Neuronal stem cell (in vitro differentiated cells): ENCODE results near the gene RNASE7.

Source experiments
- DNase-seq: peaks from one replicate; pipeline ENCODE4 v3.0.0-alpha.2; 2013; ENCODE audit warnings: low spot score
- H2AFZ ChIP-seq: one replicate; pipeline ENCODE4 v1.6.1; 2013; ENCODE audit warnings: mild to moderate bottlenecking, low read length, inconsistent platforms
- H2AK5ac ChIP-seq: 2 replicates; pipeline ENCODE4 v1.6.1; 2013; ENCODE audit warnings: low read depth, mild to moderate bottlenecking, inconsistent platforms, low read length, moderate library complexity, mixed read lengths
- H2BK120ac ChIP-seq: 2 replicates; pipeline ENCODE4 v1.6.1; 2013; ENCODE audit warnings: low read depth, mild to moderate bottlenecking, inconsistent platforms, low read length, moderate library complexity, mixed read lengths
- H2BK12ac ChIP-seq: one replicate; pipeline ENCODE4 v1.6.1; 2013; ENCODE audit warnings: low read length, inconsistent platforms
- H2BK15ac ChIP-seq: 2 replicates; pipeline ENCODE4 v1.6.1; 2013; ENCODE audit warnings: mild to moderate bottlenecking, low read length, inconsistent platforms, mixed read lengths
- H2BK5ac ChIP-seq: one replicate; pipeline ENCODE4 v1.6.1; 2013; ENCODE audit warnings: inconsistent platforms, mild to moderate bottlenecking, low read length, moderate library complexity
- H3K14ac ChIP-seq: one replicate; pipeline ENCODE4 v1.6.1; 2013; ENCODE audit warnings: low read length, inconsistent platforms
- H3K18ac ChIP-seq: 2 replicates; pipeline ENCODE4 v1.6.1; 2013; ENCODE audit warnings: low read length, inconsistent platforms
- H3K23ac ChIP-seq: 2 replicates; pipeline ENCODE4 v1.6.1; 2013; ENCODE audit warnings: low read depth, mild to moderate bottlenecking, mixed read lengths, low read length, inconsistent platforms; ENCODE audit not compliant: poor library complexity
- H3K27ac ChIP-seq: replicated peaks from 3 replicates; pipeline ENCODE4 v1.5.1; 2013; ENCODE audit warnings: low read length, inconsistent platforms
- H3K27me3 ChIP-seq, 3 experiments: 2 replicates each; pipeline ENCODE4 v1.6.1; 2013; ENCODE audit warnings: low read length in 3 of 3, mild to moderate bottlenecking in 2 of 3, inconsistent platforms in 1 of 3, low read depth in 1 of 3, mixed read lengths in 1 of 3, moderate library complexity in 1 of 3; ENCODE audit not compliant: control insufficient read depth in 3 of 3, insufficient read depth in 3 of 3
- H3K36me3 ChIP-seq, 2 donors: replicated peaks in 1 of 2; 2 replicates each; pipeline ENCODE4 v1.6.1; 2013; ENCODE audit warnings: low read length in 2 of 2; ENCODE audit not compliant: control insufficient read depth in 2 of 2, insufficient read depth in 2 of 2
- H3K4ac ChIP-seq: 2 replicates; pipeline ENCODE4 v1.6.1; 2013; ENCODE audit warnings: inconsistent platforms, mild to moderate bottlenecking, low read length, moderate library complexity
- H3K4me1 ChIP-seq, 2 donors: 1 replicate in 1 of 2; 2 replicates in 1 of 2; pipeline ENCODE4 v1.6.1; 2013; ENCODE audit warnings: low read length in 2 of 2, low read depth in 1 of 2; ENCODE audit not compliant: control insufficient read depth in 2 of 2, insufficient read depth in 1 of 2
- H3K4me2 ChIP-seq: one replicate; pipeline ENCODE4 v1.6.1; 2013; ENCODE audit warnings: mild to moderate bottlenecking, low read length, inconsistent platforms; ENCODE audit not compliant: insufficient read depth, poor library complexity, severe bottlenecking
- H3K4me3 ChIP-seq, 2 donors: 2 replicates each; pipeline ENCODE4 v1.5.1; 2013; ENCODE audit warnings: low read length in 2 of 2, mild to moderate bottlenecking in 2 of 2, inconsistent platforms in 1 of 2, moderate library complexity in 1 of 2
- H3K79me1 ChIP-seq: one replicate; pipeline ENCODE4 v1.6.1; 2013; ENCODE audit warnings: low read depth, mild to moderate bottlenecking, inconsistent platforms, low read length, moderate library complexity
- H3K9ac ChIP-seq: one replicate; pipeline ENCODE4 v1.6.1; 2013; ENCODE audit warnings: mild to moderate bottlenecking, low read depth, low read length, inconsistent platforms; ENCODE audit not compliant: poor library complexity
- H3K9me3 ChIP-seq, 2 donors: replicated peaks in 1 of 2; 2 replicates each; pipeline versions ENCODE3 to v1.6.1; 2013; ENCODE audit warnings: low read length in 2 of 2, mild to moderate bottlenecking in 2 of 2, inconsistent platforms in 1 of 2, low read depth in 1 of 2, mixed read lengths in 1 of 2, moderate library complexity in 1 of 2; ENCODE audit not compliant: control insufficient read depth in 2 of 2, insufficient read depth in 1 of 2
- H4K8ac ChIP-seq: one replicate; pipeline ENCODE4 v1.6.1; 2013; ENCODE audit warnings: low read depth, mild to moderate bottlenecking, inconsistent platforms, low read length, moderate library complexity
- H4K91ac ChIP-seq: one replicate; pipeline ENCODE4 v1.6.1; 2013; ENCODE audit warnings: low read length, low read depth, mild to moderate bottlenecking, inconsistent platforms; ENCODE audit not compliant: poor library complexity
- WGBS, 2 donors: extraction: QIAGEN DNeasy Blood & Tissue Kit; methylation state at CpG; one replicate each; pipeline ENCODE4 v1.1.7; 2013; ENCODE audit warnings: missing lambda C conversion rate in 2 of 2, mixed read lengths in 1 of 2; ENCODE audit not compliant: insufficient read length in 2 of 2, insufficient replicate concordance in 1 of 2; ENCODE audit errors: extremely low coverage in 2 of 2; 5-methylcytosine and 5-hydroxymethylcytosine counted together

Gene RNASE7

GRCh38 chr14:21023174-21023573 lies 19.0 kb upstream of the RNASE7 start:
- no peak overlapping the region for H3K27ac ChIP-seq
- peaks cover 4 to 13% of the 10 kb centered on the region in 2 donors for H3K4me1 ChIP-seq
- no peak overlapping the region for H3K18ac ChIP-seq
- WGBS, 2 donors: no CpG with 5 or more reads among the region's 7 CpGs
- peaks cover 8 to 82% (median 36%) of the 10 kb centered on the region in 3 experiments for H3K27me3 ChIP-seq
- H3K23ac ChIP-seq: no peak overlapping the region
- H2AK5ac ChIP-seq: no peak overlapping the region
- no peak overlapping the region for H3K9ac ChIP-seq
- DNase-seq: no peak
- H3K79me1 ChIP-seq: no peaks in the 10 kb centered on the region
- H2AFZ ChIP-seq: no peak overlapping the region
- H3K36me3 ChIP-seq: no peaks in the 10 kb centered on the region
- no peak overlapping the region for H2BK5ac ChIP-seq
- H3K9me3 ChIP-seq: peaks cover 0 to 6% of the 10 kb centered on the region in 2 donors
- no peak overlapping the region for H3K4me3 ChIP-seq
- no peak overlapping the region for H4K91ac ChIP-seq
- no peak overlapping the region for H2BK12ac ChIP-seq
- H3K4ac ChIP-seq: no peak overlapping the region
- H3K14ac ChIP-seq: no peak overlapping the region
- H2BK15ac ChIP-seq: no peak overlapping the region
- no peak overlapping the region for H3K4me2 ChIP-seq
- H2BK120ac ChIP-seq: no peak overlapping the region
- no peak overlapping the region for H4K8ac ChIP-seq

GRCh38 chr14:21023817-21024584 lies 18.2 kb upstream of the RNASE7 start:
- Histone ChIP-seq H2BK120ac (no peak overlapping the region), H4K8ac (no peak overlapping the region), H3K27me3 (peaks cover 8 to 86% (median 36%) of the 10 kb centered on the region in 3 experiments), H3K27ac (no peak overlapping the region), H3K36me3 (no peaks in the 10 kb centered on the region), H3K4me1 (peaks cover 4 to 13% of the 10 kb centered on the region in 2 donors), H3K4me3 (peak overlapping the region; percentile 53 to 80), H3K23ac (peak overlapping the region; percentile 75), H3K9ac (no peak overlapping the region), H3K79me1 (no peaks in the 10 kb centered on the region), H3K4me2 (peak overlapping the region; percentile 94), H2BK15ac (no peak overlapping the region), H2AK5ac (peak overlapping the region; percentile 82), H2BK5ac (no peak overlapping the region), H3K4ac (no peak overlapping the region), H2BK12ac (no peak overlapping the region), H4K91ac (no peak overlapping the region), H3K18ac (peak overlapping the region; percentile 93), H3K14ac (no peak overlapping the region), H3K9me3 (peaks cover 0 to 6% of the 10 kb centered on the region in 2 donors), H2AFZ (peak overlapping the region; percentile 93)
- no CpG with 5 or more reads among the region's 17 CpGs for WGBS, 2 donors
- DNase-seq: no peak

GRCh38 chr14:21024585-21025370 lies 17.4 kb upstream of the RNASE7 start, which contains the start of gene NDRG2:
Gene NDRG2 (minus strand): TSS chr14:21025061. CDS start chr14:21023315, 1,746 bp downstream.
- H3K27me3 ChIP-seq: peaks cover 8 to 88% (median 36%) of the 10 kb centered on the region in 3 experiments
- peaks cover 4 to 13% of the 10 kb centered on the region in 2 donors for H3K4me1 ChIP-seq
- H2BK15ac ChIP-seq: peak within 1 kb of the TSS; percentile 71
- peak within 1 kb of the TSS; percentile 95 for H3K18ac ChIP-seq
- H3K79me1 ChIP-seq: no peaks in the 10 kb centered on the region
- peak within 1 kb of the TSS; percentile 53 to 80 for H3K4me3 ChIP-seq
- no CpG with 5 or more reads among the region's 72 CpGs for WGBS, 2 donors
- H2AFZ ChIP-seq: peak within 1 kb of the TSS; percentile 93
- peaks cover 0 to 6% of the 10 kb centered on the region in 2 donors for H3K9me3 ChIP-seq
- H3K27ac ChIP-seq: no peak within 1 kb of the TSS
- no peak within 1 kb of the TSS for H2BK120ac ChIP-seq
- no peak within 1 kb of the TSS for H3K4ac ChIP-seq
- H2AK5ac ChIP-seq: peak within 1 kb of the TSS; percentile 82
- peak within 1 kb of the TSS; percentile 75 for H3K23ac ChIP-seq
- peak within 1 kb of the TSS; percentile 94 for H3K4me2 ChIP-seq
- no peak within 1 kb of the TSS for H2BK12ac ChIP-seq
- H3K9ac ChIP-seq: peak within 1 kb of the TSS; percentile 86
- peak; percentile 64 for DNase-seq
- H3K14ac ChIP-seq: peak within 1 kb of the TSS; percentile 97
- no peaks in the 10 kb centered on the region for H3K36me3 ChIP-seq
- H2BK5ac ChIP-seq: no peak within 1 kb of the TSS
- peak within 1 kb of the TSS; percentile 59 for H4K91ac ChIP-seq
- H4K8ac ChIP-seq: no peak within 1 kb of the TSS
